Astrocyte (in vitro differentiated cells and primary cell): Measurements from ENCODE around the gene MISP. TPM values are rescaled to one million over a fixed set of nuclear protein-coding genes. Genes with fewer than 3 reads are reported as not detected.
A peak's percentile ranks its signal among the peaks of the same experiment; 100 is the strongest.

Source experiments
- DNase-seq: peaks from one replicate; pipeline ENCODE4 v3.0.0-alpha.2; 2010; ENCODE audit warnings: low read depth
- FAIRE-seq: peaks from 2 replicates; lab custom pipeline; 2011; peaks lifted over from hg19 to GRCh38; lab: Jason Lieb, UNC
- H2AFZ ChIP-seq: 2 replicates; pipeline ENCODE4 v1.6.0; 2012; ENCODE audit warnings: low read depth, low read length, inconsistent platforms
- H3K27ac ChIP-seq: 2 replicates; pipeline ENCODE4 v1.5.1; 2011; ENCODE audit warnings: low read depth, low read length, inconsistent platforms
- H3K27me3 ChIP-seq: 2 replicates; pipeline ENCODE4 v1.6.0; 2011; ENCODE audit warnings: low read length, inconsistent platforms; ENCODE audit not compliant: insufficient read depth
- H3K36me3 ChIP-seq: 2 replicates; pipeline ENCODE4 v1.5.1; 2011; ENCODE audit warnings: low read length, inconsistent platforms; ENCODE audit not compliant: insufficient read depth
- H3K4me1 ChIP-seq: 2 replicates; pipeline ENCODE4 v1.5.1; 2011; ENCODE audit warnings: low read length, inconsistent platforms; ENCODE audit not compliant: insufficient read depth
- H3K4me2 ChIP-seq: 2 replicates; pipeline ENCODE4 v1.6.0; 2012; ENCODE audit warnings: low read length, inconsistent platforms
- H3K4me3 ChIP-seq: 2 replicates; pipeline ENCODE4 v1.5.1; 2011; ENCODE audit warnings: low read depth, mild to moderate bottlenecking, low read length, inconsistent platforms; ENCODE audit not compliant: insufficient read depth
- H3K79me2 ChIP-seq: 2 replicates; pipeline ENCODE4 v1.6.0; 2012; ENCODE audit warnings: mild to moderate bottlenecking, low read length, inconsistent platforms; ENCODE audit not compliant: insufficient read depth
- H3K9ac ChIP-seq: 2 replicates; pipeline ENCODE4 v1.6.0; 2012; ENCODE audit warnings: mild to moderate bottlenecking, low read length, inconsistent platforms
- H3K9me3 ChIP-seq: 2 replicates; pipeline ENCODE4 v1.5.1; 2012; ENCODE audit warnings: low read depth, mild to moderate bottlenecking, low read length, inconsistent platforms; ENCODE audit not compliant: insufficient read depth
- H4K20me1 ChIP-seq: 2 replicates; pipeline ENCODE4 v1.6.0; 2012; ENCODE audit warnings: low read length, inconsistent platforms; ENCODE audit not compliant: insufficient read depth
- H3K27ac Mint-ChIP-seq: one replicate; pipeline ENCODE4 v1.8.0; 2021; ENCODE audit warnings: mild to moderate bottlenecking, mixed read lengths; ENCODE audit not compliant: unreplicated experiment
- H3K27me3 Mint-ChIP-seq: one replicate; pipeline ENCODE4 v1.8.0; 2021; ENCODE audit warnings: low read depth, mixed read lengths; ENCODE audit not compliant: unreplicated experiment
- H3K36me3 Mint-ChIP-seq: one replicate; pipeline ENCODE4 v1.8.0; 2021; ENCODE audit warnings: low read depth, mixed read lengths; ENCODE audit not compliant: unreplicated experiment
- H3K4me1 Mint-ChIP-seq: one replicate; pipeline ENCODE4 v1.8.0; 2021; ENCODE audit warnings: low read depth, mixed read lengths; ENCODE audit not compliant: unreplicated experiment
- H3K4me3 Mint-ChIP-seq: one replicate; pipeline ENCODE4 v1.8.0; 2021; ENCODE audit warnings: mild to moderate bottlenecking, moderate library complexity, mixed read lengths; ENCODE audit not compliant: unreplicated experiment
- H3K9me3 Mint-ChIP-seq: one replicate; pipeline ENCODE4 v1.8.0; 2021; ENCODE audit warnings: mild to moderate bottlenecking, mixed read lengths; ENCODE audit not compliant: unreplicated experiment
- CTCF ChIP-seq: IDR thresholded peaks from 2 replicates; pipeline ENCODE4 v1.5.1; 2011; ENCODE audit warnings: low read depth, mild to moderate bottlenecking, inconsistent platforms, low read length, moderate library complexity; ENCODE audit not compliant: insufficient read depth
- EZH2 ChIP-seq: IDR thresholded peaks from 2 replicates; pipeline ENCODE4 v1.6.1; 2012; ENCODE audit warnings: mild to moderate bottlenecking, low read length, inconsistent platforms; ENCODE audit not compliant: insufficient read depth
- total RNA-seq: library from RNA; stranded (reverse); gene quantifications from 2 replicates; pipeline ENCODE4 v1.2.1, GENCODE V29; 2021

MISP gene
- total RNA-seq, 1 donor from 2014 or later = 0.43 TPM

- Histone ChIP-seq H3K4me2 (peak overlapping the region; percentile 84), H3K4me1 (peaks cover 14% of the 10 kb centered on the region), H2AFZ (peak overlapping the region; percentile 83), H4K20me1 (no peaks in the 10 kb centered on the region), H3K27ac (no peak overlapping the region), H3K79me2 (no peaks in the 10 kb centered on the region), H3K9me3 (no peaks in the 10 kb centered on the region), H3K27me3 (no peaks in the 10 kb centered on the region), H3K36me3 (no peaks in the 10 kb centered on the region), H3K9ac (peak overlapping the region; percentile 52), H3K4me3 (peak overlapping the region; percentile 31)
- no peak for TF ChIP-seq CTCF
- no peak for TF ChIP-seq EZH2
- FAIRE-seq (peak; percentile 13), DNase-seq (peak; percentile 66)
- Mint-ChIP-seq H3K4me3 (peak overlapping the region; percentile 78), H3K27me3 (no peaks in the 10 kb centered on the region), H3K4me1 (peaks cover 6% of the 10 kb centered on the region), H3K36me3 (no peaks in the 10 kb centered on the region), H3K9me3 (no peaks in the 10 kb centered on the region), H3K27ac (peak overlapping the region; percentile 93)
These were observed 31.4 kb downstream of the MISP start for GRCh38 chr19:782185-782877.

- Mint-ChIP-seq H3K4me3 (peak overlapping the region; percentile 78), H3K36me3 (no peaks in the 10 kb centered on the region), H3K27me3 (no peaks in the 10 kb centered on the region), H3K9me3 (no peaks in the 10 kb centered on the region), H3K4me1 (peaks cover 6% of the 10 kb centered on the region), H3K27ac (peak overlapping the region; percentile 93)
- peaks cover 14% of the 10 kb centered on the region for H3K4me1 ChIP-seq
- peak overlapping the region; percentile 84 for H3K4me2 ChIP-seq
- no peak overlapping the region for H3K27ac ChIP-seq
- DNase-seq (no peak), FAIRE-seq (no peak)
- peak overlapping the region; percentile 31 for H3K4me3 ChIP-seq
- H3K9ac ChIP-seq = peak overlapping the region; percentile 52
- H3K36me3 ChIP-seq = no peaks in the 10 kb centered on the region
- no peaks in the 10 kb centered on the region for H4K20me1 ChIP-seq
- TF ChIP-seq CTCF (no peak), EZH2 (no peak)
- H2AFZ ChIP-seq = peak overlapping the region; percentile 49
- no peaks in the 10 kb centered on the region for H3K27me3 ChIP-seq
- H3K79me2 ChIP-seq = no peaks in the 10 kb centered on the region
- no peaks in the 10 kb centered on the region for H3K9me3 ChIP-seq
These were observed 32.2 kb downstream of the MISP start for GRCh38 chr19:782878-783668.
